Effector CD8-positive, alpha-beta T cell (primary cell): ENCODE results near the gene FRMD4B.
"Not testable (repeated sequence)": the region's sequence is repeated elsewhere in the genome, so short reads cannot be mapped to it uniquely, and the experiment has no call there.

Experiments used
- DNase-seq: peaks from one replicate; lab custom pipeline; 2025; lab: John Stamatoyannopoulos, UW

Gene FRMD4B

GRCh38 chr3:69360690-69361089 lies 25.2 kb downstream of the FRMD4B start:
- DNase-seq: no peak

DNA sequence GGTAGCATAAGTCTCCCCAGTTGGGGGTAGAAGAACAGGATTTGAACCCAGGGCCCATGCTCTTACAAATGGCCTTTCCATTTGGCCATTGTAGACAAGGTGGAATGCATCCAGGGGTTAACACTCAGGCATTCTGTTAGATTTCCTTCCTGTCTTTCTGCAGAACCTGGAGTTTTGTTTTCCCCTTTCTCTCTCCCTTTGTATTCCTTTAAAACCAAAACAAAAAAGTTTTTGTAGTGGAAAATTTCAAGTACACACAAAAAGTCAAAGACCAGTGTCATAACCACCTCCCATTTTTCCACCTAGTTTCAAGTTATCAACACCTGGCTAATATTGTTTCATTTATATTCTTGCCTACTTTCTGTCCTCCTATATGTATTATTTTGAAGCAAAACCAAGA lies 26.0 kb downstream of the FRMD4B start:
- no peak for DNase-seq

GRCh38 chr3:69359339-69359893 lies 26.5 kb downstream of the FRMD4B start:
- DNase-seq: no peak

- no peak for DNase-seq
Observed at GRCh38 chr3:69357196-69357595, 28.7 kb downstream of the FRMD4B start.

- DNase-seq: no peak
Observed at GRCh38 chr3:69354948-69355347, 30.9 kb downstream of the FRMD4B start.

- DNase-seq: no peak
Observed at GRCh38 chr3:69353503-69353902, 32.4 kb downstream of the FRMD4B start.

- DNase-seq: no peak
Observed at GRCh38 chr3:69353088-69353478, 32.8 kb downstream of the FRMD4B start.

- no peak for DNase-seq
Observed at GRCh38 chr3:69352305-69353087, 33.4 kb downstream of the FRMD4B start.

GRCh38 chr3:69343875-69344274 lies 42.0 kb downstream of the FRMD4B start:
- no peak for DNase-seq

DNA sequence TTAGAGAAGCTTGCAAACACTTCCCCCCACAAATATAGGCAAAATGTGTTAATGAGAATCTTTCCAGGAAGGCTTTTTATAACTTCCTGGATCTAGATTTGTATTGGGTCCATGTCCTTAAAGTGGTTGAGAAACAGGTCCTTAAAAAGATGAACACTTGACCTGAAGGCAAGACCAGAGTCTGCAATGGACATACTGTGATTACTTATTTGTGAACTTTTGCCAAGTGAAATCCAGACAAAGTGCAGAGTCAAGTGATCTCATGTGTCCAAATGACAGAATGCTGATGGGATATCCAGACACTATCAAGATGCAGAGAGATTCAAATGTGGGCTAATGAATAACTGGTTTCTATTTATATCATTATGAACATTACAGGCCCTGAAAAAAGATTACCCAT lies 43.8 kb downstream of the FRMD4B start:
- no peak for DNase-seq

DNA sequence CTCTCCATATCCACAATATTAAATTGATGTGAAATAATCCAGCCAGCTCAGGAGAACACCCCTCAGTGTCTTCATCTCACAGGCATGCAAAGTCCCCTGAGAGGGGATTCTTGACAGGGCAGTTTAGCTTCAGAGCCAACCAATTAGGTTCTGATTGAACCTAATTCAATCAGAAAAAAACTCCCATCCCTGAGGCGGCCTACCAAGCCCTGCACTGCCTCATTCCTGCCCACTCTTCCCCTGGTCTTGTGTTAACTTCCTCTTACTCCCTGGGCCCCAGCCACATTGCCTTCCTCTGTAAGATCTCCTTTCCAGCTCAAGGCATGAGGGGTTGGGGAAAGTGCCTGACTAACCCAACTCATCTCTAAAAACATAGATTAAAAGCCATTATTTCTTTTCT lies 46.1 kb downstream of the FRMD4B start:
- no peak for DNase-seq

DNA sequence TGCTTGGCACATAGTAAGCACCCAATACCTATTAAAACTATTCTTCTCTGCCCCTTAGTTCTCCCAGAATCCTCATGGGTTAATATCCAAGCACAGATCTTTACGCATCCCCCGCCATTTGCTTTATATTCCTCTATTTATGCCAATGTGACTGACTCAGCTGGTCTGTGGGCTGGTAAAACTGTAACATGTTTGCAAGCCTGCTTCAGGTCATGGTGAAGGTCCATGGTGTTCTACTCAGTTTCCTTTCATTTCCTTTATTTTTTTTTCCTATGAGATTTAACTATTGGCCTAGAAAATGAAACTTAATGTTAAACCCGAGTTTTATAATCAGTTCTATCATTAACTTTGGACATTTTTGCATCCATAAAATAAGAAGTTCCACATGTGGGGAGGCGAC lies 47.0 kb downstream of the FRMD4B start:
- no peak for DNase-seq

DNA sequence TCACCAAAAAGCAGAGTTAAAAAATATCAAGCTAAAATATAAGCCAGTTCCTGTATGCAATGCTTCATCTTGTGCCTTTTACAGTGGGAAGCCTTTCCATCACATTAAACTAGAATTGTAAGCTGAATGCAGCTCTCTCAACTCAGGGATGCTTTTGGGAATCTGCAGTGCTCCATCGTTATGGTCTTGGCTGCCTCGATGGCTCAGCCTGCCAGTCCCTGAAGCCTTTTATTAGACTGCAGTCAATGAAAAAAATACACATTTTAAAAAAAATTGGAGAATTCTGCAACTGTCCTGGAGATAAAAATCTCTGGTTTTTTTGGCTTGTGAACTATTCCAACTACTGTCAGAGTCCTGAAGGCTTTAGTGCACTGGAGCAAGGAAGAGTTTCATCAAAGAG lies 53.0 kb downstream of the FRMD4B start:
- DNase-seq: no peak

DNA sequence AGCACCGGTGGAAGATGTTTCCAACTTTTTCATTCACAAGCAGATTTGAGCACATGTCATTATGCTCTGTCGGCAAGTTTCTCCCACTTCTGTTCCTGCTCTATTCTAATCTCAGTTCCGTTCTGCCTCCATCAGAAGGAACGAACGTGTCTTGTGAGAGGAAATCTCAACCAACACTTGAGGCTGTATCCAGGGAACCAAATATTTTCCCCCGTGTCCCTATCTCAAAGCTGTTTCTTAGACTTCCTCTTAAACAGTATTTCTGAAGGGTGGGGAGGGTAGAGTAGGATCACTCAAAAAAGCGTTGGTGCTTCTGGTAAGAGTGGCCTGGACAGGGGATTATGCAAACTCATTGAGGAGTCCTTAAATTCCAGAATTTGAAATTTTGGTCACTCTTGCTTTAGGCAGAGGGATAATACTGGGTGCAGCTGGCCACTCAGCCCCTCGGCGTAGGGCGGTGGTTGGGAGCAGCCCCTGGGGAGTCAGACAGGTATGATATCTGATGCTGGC lies 54.9 kb downstream of the FRMD4B start:
- DNase-seq: no peak

DNA sequence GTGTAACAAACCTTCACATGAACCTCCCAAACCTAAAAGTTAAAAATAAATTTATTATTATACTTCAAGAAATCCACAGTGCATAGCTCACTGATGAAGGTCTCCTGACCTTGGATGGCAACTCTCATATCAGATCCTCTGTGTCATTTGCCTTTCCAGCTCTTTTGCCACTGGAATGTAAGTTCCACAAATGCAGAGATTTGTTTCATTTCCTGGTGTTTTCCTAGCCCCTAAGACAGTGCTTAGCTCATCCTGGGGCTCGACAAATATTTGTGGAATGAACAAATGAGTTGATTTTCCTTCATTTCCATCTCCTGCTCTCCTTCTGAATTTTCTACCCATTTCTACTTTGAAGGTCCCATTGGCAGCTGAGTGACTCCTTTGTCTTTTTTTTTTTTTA lies 56.0 kb downstream of the FRMD4B start:
- DNase-seq: no peak

- DNase-seq: no peak
Observed at GRCh38 chr3:69328963-69329302, 57.0 kb downstream of the FRMD4B start.

DNA sequence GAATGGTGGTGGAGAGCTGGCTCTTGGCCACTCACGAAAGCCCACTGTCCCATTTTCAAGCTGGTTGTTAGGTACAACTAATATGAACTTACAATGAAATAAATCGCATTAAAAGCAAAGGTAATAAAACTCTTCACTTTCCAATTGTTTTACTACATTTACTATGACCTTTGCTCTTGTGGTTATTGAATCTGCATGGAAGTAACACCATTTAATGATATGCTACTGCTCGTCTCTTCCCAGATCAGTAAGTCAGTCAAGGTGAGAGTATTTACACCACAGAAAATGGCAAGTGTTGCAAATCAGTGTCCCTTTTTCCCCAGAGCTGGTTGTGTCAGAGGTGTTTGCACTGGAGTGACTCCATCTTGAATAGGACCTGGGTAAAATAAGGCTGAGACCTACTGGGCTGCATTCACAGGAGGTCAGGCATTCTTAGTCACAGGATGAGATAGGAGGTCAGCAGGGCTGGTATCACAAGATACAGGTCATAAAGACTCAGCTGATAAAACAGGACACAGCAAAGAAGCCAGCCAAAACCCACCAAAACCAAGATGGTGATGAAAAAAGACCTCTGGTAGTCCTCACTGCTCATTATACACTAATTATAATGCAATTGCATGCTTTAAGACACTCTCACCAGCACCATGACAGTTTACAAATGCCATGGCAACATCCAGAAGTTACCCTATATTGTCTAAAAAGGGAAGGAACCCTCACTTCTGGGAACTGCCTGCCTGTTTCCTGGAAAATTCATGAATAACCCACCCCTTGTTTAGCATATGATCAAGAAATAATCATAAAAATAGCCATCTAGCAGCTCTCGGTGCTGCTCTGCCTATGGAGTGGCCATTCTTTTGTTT lies 57.6 kb downstream of the FRMD4B start:
- DNase-seq: no peak

DNA sequence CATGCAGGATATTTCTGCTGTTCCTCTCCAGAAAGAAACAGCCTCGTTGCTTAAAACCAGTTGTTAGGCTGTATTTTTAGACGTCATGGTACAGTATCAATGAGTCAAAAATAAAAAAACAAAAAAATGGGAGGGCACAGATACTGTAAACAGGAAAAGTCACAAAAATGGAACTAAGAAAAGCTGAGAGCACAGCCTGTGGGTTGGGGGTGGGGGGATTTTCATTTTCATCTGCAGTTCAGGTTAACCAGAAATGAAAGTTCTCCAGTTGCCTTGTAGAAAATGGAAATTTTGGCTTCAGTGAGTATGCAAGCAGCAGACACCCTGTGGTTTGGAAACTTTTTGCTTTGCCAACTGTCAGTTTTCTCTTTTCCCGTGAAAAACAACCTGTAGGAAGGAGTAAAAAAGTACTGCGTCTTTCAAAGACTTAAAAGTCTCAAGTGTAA lies 59.0 kb downstream of the FRMD4B start:
- DNase-seq: no peak

DNA sequence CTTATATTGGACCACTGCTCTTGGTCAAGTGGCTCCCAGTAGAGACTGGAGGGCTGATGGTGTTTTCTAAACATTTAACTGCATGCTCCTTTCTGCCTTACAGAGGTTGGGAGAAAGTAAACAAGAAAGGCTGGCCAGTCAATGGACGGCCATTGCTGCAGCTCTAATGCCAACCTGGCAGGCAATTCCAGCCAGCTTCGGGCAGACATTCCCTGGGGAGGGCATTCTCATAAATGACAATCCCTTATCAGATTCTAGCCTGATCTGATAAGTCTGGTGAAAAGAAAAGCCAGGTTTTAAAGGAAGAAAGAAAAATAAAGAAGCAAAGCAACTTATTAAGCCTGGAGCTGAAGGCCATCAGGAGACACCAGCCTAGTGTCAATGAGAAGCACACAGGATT lies 60.7 kb downstream of the FRMD4B start:
- no peak for DNase-seq

DNA sequence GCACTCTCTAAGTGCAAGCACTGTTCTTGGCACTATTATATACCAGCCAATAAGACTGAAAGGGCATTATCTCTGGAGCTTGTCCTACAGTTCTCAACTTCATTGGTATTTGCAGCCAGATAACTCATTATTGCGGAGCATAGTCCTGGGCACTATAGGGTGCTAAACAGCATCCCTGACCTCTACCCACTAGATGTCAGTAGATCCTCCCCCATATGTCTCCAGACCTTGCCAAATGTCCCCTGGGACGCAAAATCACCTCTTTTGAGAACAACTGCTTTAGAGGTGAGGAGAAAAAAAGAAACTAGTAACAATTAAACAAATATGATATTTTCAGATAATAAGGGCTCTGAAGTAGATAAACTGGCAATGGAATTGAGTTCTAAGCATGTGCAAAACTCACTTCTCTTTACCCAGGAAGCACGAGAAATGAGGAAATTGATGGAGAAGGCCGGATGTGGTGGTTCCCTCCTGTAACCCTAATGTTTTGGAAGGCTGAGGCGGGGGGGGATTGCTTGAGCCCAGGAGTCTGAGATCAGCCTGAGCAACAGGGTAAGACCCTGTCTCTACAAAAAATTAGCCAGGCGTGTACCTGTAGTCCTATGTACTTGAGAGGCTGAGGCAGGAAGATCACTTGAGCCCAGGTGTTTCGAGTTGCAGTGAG lies 61.4 kb downstream of the FRMD4B start:
- no peak for DNase-seq

GRCh38 chr3:69323941-69324340 lies 61.9 kb downstream of the FRMD4B start:
- DNase-seq: no peak

- not testable (repeated sequence) for DNase-seq
Observed at GRCh38 chr3:69322512-69322911, 63.4 kb downstream of the FRMD4B start.
